ENCODE measurements around the gene ATF7IP.
"Not testable (repeated sequence)": the region's sequence is repeated elsewhere in the genome, so short reads cannot be mapped to it uniquely, and the experiment has no call there.

The ATF7IP gene

GRCh38 chr12:14340371-14340770 is 25.1 kb upstream of the ATF7IP start:
- Histone ChIP-seq H3K36me3 (ENCODE audit: control insufficient read depth, insufficient read depth, low read length) (no peaks in the 10 kb centered on the region), H3K27me3 (ENCODE audit: control insufficient read depth, insufficient read depth, low read length, poor library complexity, severe bottlenecking) (no peaks in the 10 kb centered on the region), H3K27ac (ENCODE audit: insufficient read depth, low read depth, low read length, poor library complexity, severe bottlenecking) (no peak overlapping the region), H3K4me3 (ENCODE audit: insufficient read depth, low read depth, low read length) (no peak overlapping the region), H3K4me1 (ENCODE audit: control insufficient read depth, insufficient read depth, low read length) (no peaks in the 10 kb centered on the region), H3K9me3 (ENCODE audit: control insufficient read depth, low read length) (peaks cover 12% of the 10 kb centered on the region)

DNA sequence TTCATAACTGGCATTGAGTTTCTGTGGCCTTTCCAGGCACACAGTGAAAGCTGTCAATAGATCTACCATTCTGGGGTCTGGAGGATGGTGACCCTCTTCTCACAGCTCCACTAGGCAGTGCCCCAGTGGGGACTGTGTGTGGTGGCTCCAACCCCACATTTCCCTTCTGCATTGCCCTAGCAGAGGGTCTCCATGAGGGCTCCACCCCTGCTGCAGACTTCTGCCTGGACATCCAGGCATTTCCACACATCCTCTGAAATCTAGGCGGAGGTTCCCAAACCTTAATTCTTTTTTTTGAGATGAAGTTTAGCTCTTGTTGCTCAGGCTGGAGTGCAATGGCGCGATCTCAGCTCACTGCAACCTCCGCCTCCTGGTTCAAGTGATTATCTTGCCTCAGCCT is 14.0 kb upstream of the ATF7IP start:
- whole genome bisulfite sequencing, 2 experiments: 96 to 100% methylated on average over 4 of the region's 4 CpGs
- H3K36me3 ChIP-seq (ENCODE audit: control insufficient read depth, insufficient read depth, low read length); H3K4me3 ChIP-seq (ENCODE audit: insufficient read depth, low read depth, low read length): not testable (repeated sequence)

DNA sequence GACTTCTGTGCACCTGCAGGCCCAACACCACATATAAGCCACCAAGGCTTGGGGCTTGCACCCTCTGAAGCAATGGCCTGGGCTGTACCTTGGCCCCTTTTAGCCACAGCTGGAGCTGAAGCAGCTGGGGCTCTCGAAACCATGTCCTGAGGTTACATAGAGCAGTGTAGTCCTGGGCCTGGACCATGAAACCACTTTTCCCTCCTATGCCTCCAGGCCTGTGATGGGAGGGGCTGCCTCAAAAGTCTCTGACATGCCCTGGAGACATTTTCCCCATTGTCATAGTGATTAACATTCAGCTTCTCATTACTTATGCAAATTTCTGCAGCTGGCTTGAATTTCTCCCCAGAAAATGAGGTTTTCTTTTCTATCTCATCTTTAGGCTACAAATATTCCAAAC is 13.4 kb upstream of the ATF7IP start:
- H3K4me1 ChIP-seq (ENCODE audit: control insufficient read depth, insufficient read depth, low read length); H3K9me3 ChIP-seq (ENCODE audit: control insufficient read depth, low read length); H3K27ac ChIP-seq (ENCODE audit: insufficient read depth, low read depth, low read length, poor library complexity, severe bottlenecking); H3K4me3 ChIP-seq (ENCODE audit: insufficient read depth, low read depth, low read length); H3K27me3 ChIP-seq (ENCODE audit: control insufficient read depth, insufficient read depth, low read length, poor library complexity, severe bottlenecking); H3K36me3 ChIP-seq (ENCODE audit: control insufficient read depth, insufficient read depth, low read length): not testable (repeated sequence)
- WGBS, 2 experiments: 86 to 95% methylated on average over 1 of the region's 1 CpG

More for the DNA sequence above, 14.0 kb upstream of the ATF7IP start:
- not testable (repeated sequence) for H3K27me3 ChIP-seq (ENCODE audit: control insufficient read depth, insufficient read depth, low read length, poor library complexity, severe bottlenecking); H3K9me3 ChIP-seq (ENCODE audit: control insufficient read depth, low read length); H3K27ac ChIP-seq (ENCODE audit: insufficient read depth, low read depth, low read length, poor library complexity, severe bottlenecking); H3K4me1 ChIP-seq (ENCODE audit: control insufficient read depth, insufficient read depth, low read length)

- H3K36me3 ChIP-seq (ENCODE audit: control insufficient read depth, insufficient read depth, low read length); H3K27me3 ChIP-seq (ENCODE audit: control insufficient read depth, insufficient read depth, low read length, poor library complexity, severe bottlenecking); H3K9me3 ChIP-seq (ENCODE audit: control insufficient read depth, low read length); H3K4me3 ChIP-seq (ENCODE audit: insufficient read depth, low read depth, low read length); H3K4me1 ChIP-seq (ENCODE audit: control insufficient read depth, insufficient read depth, low read length); H3K27ac ChIP-seq (ENCODE audit: insufficient read depth, low read depth, low read length, poor library complexity, severe bottlenecking): not testable (repeated sequence)
- WGBS, 2 experiments: 96 to 97% methylated on average over 28 of the region's 28 CpGs
Observed at GRCh38 chr12:14354665-14355064, 10.8 kb upstream of the ATF7IP start.

- no peaks in the 10 kb centered on the region for H3K36me3 ChIP-seq (ENCODE audit: control insufficient read depth, insufficient read depth, low read length)
- H3K4me1 ChIP-seq (ENCODE audit: control insufficient read depth, insufficient read depth, low read length): no peaks in the 10 kb centered on the region
- H3K27me3 ChIP-seq (ENCODE audit: control insufficient read depth, insufficient read depth, low read length, poor library complexity, severe bottlenecking): no peaks in the 10 kb centered on the region
- H3K4me3 ChIP-seq (ENCODE audit: insufficient read depth, low read depth, low read length): no peak overlapping the region
- H3K9me3 ChIP-seq (ENCODE audit: control insufficient read depth, low read length): peaks cover 6% of the 10 kb centered on the region
- H3K27ac ChIP-seq (ENCODE audit: insufficient read depth, low read depth, low read length, poor library complexity, severe bottlenecking): no peak overlapping the region
- WGBS, 2 experiments: 83 to 89% methylated on average over 1 of the region's 1 CpG
Observed at GRCh38 chr12:14356147-14356546, 9.3 kb upstream of the ATF7IP start.

DNA sequence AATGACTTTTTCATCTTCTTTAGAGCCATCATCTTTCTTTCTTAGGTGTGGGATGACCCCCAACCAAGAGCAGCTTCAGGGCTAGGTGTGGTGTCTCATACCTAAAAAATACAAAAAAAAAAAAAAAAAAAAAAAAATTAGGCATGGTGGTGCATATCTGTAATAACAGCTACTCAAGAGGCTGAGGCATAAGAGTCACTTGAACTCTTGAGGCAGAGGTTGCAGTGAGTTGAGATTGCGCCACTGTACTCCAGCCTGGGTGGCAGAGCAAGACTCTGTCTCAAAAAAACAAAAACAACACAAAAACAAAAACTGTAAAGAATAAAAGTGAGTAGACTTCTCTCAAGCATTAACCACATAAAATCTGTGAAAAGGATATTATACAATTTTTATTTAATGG is 8.0 kb upstream of the ATF7IP start:
- H3K4me1 ChIP-seq (ENCODE audit: control insufficient read depth, insufficient read depth, low read length): no peaks in the 10 kb centered on the region
- WGBS, 2 experiments: 88 to 100% methylated on average over 1 of the region's 1 CpG
- no peaks in the 10 kb centered on the region for H3K36me3 ChIP-seq (ENCODE audit: control insufficient read depth, insufficient read depth, low read length)
- no peak overlapping the region for H3K4me3 ChIP-seq (ENCODE audit: insufficient read depth, low read depth, low read length)
- H3K9me3 ChIP-seq (ENCODE audit: control insufficient read depth, low read length): no peaks in the 10 kb centered on the region
- H3K27me3 ChIP-seq (ENCODE audit: control insufficient read depth, insufficient read depth, low read length, poor library complexity, severe bottlenecking): no peaks in the 10 kb centered on the region
- no peak overlapping the region for H3K27ac ChIP-seq (ENCODE audit: insufficient read depth, low read depth, low read length, poor library complexity, severe bottlenecking)

- 97 to 100% methylated on average over 1 of the region's 1 CpG for WGBS, 2 experiments
- Histone ChIP-seq H3K4me3 (ENCODE audit: insufficient read depth, low read depth, low read length) (no peak overlapping the region), H3K36me3 (ENCODE audit: control insufficient read depth, insufficient read depth, low read length) (no peaks in the 10 kb centered on the region), H3K4me1 (ENCODE audit: control insufficient read depth, insufficient read depth, low read length) (no peaks in the 10 kb centered on the region), H3K27me3 (ENCODE audit: control insufficient read depth, insufficient read depth, low read length, poor library complexity, severe bottlenecking) (no peaks in the 10 kb centered on the region), H3K9me3 (ENCODE audit: control insufficient read depth, low read length) (no peaks in the 10 kb centered on the region), H3K27ac (ENCODE audit: insufficient read depth, low read depth, low read length, poor library complexity, severe bottlenecking) (no peak overlapping the region)
Observed at GRCh38 chr12:14362352-14362751, 3.1 kb upstream of the ATF7IP start.

DNA sequence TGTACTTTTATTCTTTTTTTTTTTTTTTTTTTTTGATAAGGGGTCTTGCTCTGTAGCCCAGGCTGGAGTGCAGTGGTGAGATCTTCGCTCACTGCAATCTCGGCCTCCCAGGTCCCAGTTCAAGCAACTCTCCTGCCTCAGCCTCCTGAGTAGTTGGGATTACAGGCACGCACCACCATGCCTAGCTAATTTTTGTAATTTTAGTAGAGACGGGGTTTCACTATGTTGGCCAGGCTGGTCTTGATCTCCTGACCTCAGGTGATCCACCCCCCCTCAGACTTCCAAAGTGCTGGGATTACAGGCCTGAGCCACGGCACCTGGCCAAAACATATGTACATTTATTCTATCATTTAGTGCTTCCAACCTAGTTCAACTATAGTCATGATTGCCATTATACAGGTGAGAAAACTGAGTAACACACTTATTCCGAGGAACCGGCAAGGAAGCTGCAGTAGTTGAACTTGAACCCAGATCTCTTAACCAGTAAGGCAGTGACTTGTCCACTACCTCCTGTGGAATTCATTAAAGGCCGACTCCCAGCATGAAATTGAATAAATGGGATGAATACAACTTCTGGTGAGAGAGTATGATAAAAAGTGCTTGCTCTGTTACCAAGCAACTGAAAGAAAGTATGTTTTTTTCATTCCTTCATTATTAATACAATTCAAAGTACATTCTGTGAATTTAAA is 755 bp upstream of the ATF7IP start:
- H3K27ac ChIP-seq (ENCODE audit: insufficient read depth, low read depth, low read length, poor library complexity, severe bottlenecking): no peak overlapping the region
- no peaks in the 10 kb centered on the region for H3K36me3 ChIP-seq (ENCODE audit: control insufficient read depth, insufficient read depth, low read length)
- H3K4me1 ChIP-seq (ENCODE audit: control insufficient read depth, insufficient read depth, low read length): no peaks in the 10 kb centered on the region
- H3K4me3 ChIP-seq (ENCODE audit: insufficient read depth, low read depth, low read length): no peak overlapping the region
- 92 to 94% methylated on average over 8 of the region's 8 CpGs for WGBS, 2 experiments
- no peaks in the 10 kb centered on the region for H3K27me3 ChIP-seq (ENCODE audit: control insufficient read depth, insufficient read depth, low read length, poor library complexity, severe bottlenecking)
- H3K9me3 ChIP-seq (ENCODE audit: control insufficient read depth, low read length): no peaks in the 10 kb centered on the region

- Histone ChIP-seq H3K4me3 (ENCODE audit: insufficient read depth, low read depth, low read length) (peak overlapping the region; percentile 70), H3K27me3 (ENCODE audit: control insufficient read depth, insufficient read depth, low read length, poor library complexity, severe bottlenecking) (no peaks in the 10 kb centered on the region), H3K36me3 (ENCODE audit: control insufficient read depth, insufficient read depth, low read length) (no peaks in the 10 kb centered on the region), H3K27ac (ENCODE audit: insufficient read depth, low read depth, low read length, poor library complexity, severe bottlenecking) (peak overlapping the region; percentile 95), H3K9me3 (ENCODE audit: control insufficient read depth, low read length) (no peaks in the 10 kb centered on the region), H3K4me1 (ENCODE audit: control insufficient read depth, insufficient read depth, low read length) (no peaks in the 10 kb centered on the region)
- WGBS, 2 experiments: 2 to 3% methylated on average over 3 to 5 of the region's 5 CpGs
Observed at GRCh38 chr12:14366209-14367039, 942 bp downstream of the ATF7IP start.

- 22 to 38% methylated on average over 4 to 5 of the region's 7 CpGs for WGBS, 2 experiments
- no peaks in the 10 kb centered on the region for H3K9me3 ChIP-seq (ENCODE audit: control insufficient read depth, low read length)
Observed at GRCh38 chr12:14367040-14367661, 1.7 kb downstream of the ATF7IP start.

More at GRCh38 chr12:14367040-14367661, 1.7 kb downstream of the ATF7IP start:
- H3K4me1 ChIP-seq (ENCODE audit: control insufficient read depth, insufficient read depth, low read length): peaks cover 4% of the 10 kb centered on the region
- peak overlapping the region; percentile 11 for H3K27ac ChIP-seq (ENCODE audit: insufficient read depth, low read depth, low read length, poor library complexity, severe bottlenecking)
- H3K27me3 ChIP-seq (ENCODE audit: control insufficient read depth, insufficient read depth, low read length, poor library complexity, severe bottlenecking): no peaks in the 10 kb centered on the region
- H3K4me3 ChIP-seq (ENCODE audit: insufficient read depth, low read depth, low read length): peak overlapping the region; percentile 70
- H3K36me3 ChIP-seq (ENCODE audit: control insufficient read depth, insufficient read depth, low read length): no peaks in the 10 kb centered on the region
